HT-29 (cell line): ENCODE results near the gene CDS1. TPM values are rescaled to one million over a fixed set of nuclear protein-coding genes. Genes with fewer than 3 reads are reported as not detected.
"Not testable (repeated sequence)": the region's sequence is repeated elsewhere in the genome, so short reads cannot be mapped to it uniquely, and the experiment has no call there.

Experiments
- DNase-seq: peaks from one replicate; pipeline ENCODE4 v3.0.0-alpha.2; 2015; ENCODE audit warnings: low spot score
- total RNA-seq: library from RNA; depleted of rRNA; stranded (reverse); fragments of >200 nt; shearing (Covaris generic); gene quantifications from 2 replicates; pipeline ENCODE4 v1.2.3, GENCODE V29; 2014; rRNA removed

CDS1 gene
- total RNA-seq: 11.6 and 14.8 TPM in 2 replicates

DNA sequence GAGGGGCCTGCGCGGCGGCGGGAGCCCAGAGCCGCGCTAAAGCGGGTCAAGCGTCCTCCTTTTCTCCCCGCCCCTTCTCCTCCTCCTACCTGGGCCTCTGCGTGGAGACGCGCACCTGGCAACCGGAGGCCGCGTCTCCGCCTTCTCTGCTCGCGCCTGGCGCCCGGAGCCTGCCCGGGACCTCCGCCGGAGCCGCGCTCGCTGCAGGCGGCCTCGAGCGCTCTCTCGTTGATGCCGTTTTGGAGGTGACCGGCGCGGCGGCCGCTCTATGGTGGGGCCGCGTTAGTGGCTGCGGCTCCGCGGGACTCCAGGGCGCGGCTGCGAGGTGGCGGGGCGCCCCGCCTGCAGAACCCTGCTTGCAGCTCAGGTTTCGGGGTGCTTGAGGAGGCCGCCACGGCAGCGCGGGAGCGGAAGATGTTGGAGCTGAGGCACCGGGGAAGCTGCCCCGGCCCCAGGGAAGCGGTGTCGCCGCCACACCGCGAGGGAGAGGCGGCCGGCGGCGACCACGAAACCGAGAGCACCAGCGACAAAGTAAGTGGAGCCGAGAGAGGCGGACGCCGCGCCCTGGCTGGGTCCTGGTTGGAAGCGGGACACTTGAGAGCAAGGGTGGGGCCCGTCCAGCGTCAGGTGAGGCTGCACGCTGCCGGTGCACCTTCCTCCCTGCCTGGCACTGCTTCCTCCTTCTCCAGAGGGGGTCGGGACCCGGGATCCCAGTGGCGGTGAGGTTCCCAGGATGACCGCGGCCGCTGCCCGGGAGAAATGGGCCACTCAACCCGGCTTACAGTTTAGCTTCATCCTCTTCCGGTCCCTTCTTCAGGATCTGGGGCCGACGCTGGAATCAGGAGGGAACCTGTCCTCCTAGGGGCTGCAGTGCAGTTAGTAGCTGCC, at the start of gene CDS1:
CDS1 (plus strand) TSS at position 140 of the 888 bp plus-strand sequence; CDS start at position 415, 275 bp downstream.
- peak; percentile 69 for DNase-seq

DNA sequence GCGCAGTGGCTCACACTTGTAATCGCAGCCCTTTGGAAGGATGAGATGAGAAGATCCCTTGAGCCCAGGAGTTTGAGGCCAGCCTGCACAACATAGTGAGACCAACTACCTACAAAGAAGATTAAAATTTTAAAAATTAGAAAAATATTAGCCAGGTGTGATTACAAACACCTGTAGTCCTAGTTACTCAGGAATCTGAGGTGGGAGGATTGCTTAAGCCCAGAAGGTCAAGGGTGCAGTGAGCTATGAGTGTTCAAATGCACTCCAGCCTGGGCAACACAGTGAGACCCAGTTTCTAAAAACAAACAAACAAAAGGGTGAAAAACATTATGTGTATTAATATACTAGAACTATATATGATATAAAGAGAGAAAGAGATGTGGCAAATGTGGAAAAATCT, 47.0 kb upstream of the CDS1 start:
- DNase-seq: no peak

DNA sequence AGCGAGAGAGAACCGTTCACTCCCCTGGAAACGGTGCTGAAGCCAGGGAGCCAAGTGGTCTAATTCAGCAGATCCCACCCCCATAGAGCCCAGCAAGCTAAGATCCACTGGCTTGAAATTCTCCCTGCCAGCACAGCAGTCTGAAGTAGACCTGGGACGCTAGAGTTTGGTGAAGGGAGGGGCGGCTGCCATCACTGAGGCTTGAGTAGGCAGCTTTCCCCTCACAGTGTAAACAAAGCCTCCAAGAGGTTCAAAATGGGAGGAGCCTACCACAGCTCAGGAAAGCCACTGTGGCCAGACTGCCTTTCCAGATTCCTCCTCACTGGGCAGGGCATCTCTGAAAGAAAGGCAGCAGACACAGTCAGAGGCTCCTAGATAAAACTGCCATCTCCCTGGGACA, 37.8 kb upstream of the CDS1 start:
- DNase-seq: no peak

DNA sequence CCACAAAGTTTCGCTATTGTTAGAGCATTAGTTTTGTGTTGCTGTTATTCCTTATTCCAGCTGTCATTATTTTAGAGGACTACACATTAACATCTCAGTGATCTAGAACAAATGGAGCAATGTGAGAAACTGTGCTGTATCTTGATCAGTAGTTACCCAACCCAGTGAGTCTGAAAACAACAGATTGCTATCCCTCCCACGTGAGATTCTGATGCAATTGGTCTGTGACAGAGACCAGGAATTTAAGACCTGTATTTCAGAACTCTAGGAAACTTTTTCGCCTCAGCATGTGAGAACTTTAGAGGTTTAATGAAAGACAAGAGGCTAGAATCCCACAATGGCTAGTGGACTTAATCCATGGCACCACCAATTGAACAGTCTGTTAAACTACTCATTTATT, 35.7 kb upstream of the CDS1 start:
- DNase-seq: no peak

DNA sequence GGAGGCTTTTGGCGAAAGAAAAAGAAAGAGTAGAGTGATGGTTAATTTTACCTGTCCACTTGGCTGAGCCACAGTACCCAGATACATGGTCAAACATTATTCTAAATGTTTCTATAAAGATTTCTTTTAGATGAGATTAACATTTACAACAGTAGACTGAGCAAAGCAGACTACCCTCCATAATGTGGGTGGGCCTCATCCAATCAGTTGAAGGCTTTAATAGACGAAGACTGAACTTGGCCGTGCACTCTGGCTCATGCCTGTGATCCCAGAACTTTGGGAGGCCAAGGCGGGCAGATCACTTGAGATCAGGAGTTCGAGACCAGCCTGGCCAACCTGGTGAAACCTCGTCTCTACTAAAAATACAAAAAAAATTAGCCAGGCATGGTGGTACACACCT, 33.7 kb upstream of the CDS1 start:
- DNase-seq: not testable (repeated sequence)

DNA sequence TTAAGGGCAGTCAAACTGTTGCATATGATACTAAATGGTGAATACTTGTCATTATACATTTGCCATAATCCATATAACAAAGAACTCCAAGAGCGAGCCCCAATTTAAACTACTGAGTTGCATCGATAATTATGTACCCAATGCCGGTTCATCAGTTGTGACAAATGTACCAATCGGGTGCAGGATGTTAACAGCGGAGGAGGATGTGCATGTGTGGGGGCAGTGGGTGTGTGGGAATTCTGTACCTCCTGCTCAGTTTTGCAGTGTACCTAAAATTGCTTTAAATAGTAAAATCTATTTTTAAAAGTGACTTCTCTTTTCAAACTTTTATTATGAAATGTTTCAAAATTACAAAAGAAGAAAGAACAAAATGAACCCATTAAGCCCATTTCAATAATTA, 20.8 kb upstream of the CDS1 start:
- DNase-seq: no peak

DNA sequence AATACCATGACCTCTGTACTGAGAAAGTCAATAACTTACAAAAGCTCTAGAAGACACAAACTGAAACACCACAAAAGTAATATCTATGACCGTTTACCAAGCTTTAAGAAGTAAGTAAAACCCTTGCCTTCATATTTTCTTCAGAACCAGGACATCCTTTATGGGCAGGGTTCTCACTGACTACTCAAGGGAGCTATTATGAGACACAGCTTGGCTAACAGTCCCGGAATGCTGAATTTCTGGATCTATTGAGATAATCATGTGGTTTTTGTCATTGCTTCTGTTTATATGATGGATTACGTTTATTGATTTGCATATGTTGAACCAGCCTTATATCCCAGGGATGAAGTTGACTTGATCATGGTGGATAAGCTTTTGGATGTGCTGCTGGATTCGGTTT, 19.9 kb upstream of the CDS1 start:
- DNase-seq: no peak

DNA sequence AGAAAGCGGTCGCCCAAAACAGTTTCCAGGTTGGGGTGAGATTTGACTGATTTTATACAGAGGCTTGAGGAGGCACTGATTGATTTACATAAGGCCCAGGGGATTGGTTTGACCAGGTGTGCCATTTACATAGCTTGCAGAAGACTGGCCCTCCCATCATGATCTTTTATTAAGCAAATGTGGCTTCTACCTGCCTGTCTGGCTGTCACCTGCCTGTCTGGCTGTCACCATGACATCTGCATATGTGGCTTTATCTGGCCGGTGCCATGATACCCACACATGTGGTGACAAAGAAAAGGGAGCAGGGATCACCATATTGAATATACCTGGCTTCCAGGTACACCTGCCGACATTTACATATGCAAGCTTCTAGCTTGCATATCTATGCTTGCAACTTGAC, 17.0 kb upstream of the CDS1 start:
- no peak for DNase-seq

DNA sequence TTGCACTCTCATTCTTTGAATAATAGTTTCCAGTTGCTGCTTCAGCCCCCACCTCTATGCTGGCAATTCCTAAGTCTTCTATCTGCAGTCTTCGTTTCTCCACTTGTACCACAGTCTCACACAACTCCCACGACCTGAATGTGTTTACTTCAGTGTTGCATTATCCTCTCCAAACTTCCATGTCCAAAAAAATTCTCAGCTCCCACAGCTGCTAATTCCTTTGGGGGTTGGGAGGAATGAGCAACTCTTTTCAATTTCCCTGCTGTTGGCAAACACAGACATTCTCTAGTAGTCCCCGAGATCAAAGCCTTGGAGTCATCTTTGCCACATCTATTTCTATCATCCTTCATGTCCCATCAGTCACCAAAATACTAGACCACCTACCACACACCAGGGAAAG, 14.4 kb upstream of the CDS1 start:
- no peak for DNase-seq

DNA sequence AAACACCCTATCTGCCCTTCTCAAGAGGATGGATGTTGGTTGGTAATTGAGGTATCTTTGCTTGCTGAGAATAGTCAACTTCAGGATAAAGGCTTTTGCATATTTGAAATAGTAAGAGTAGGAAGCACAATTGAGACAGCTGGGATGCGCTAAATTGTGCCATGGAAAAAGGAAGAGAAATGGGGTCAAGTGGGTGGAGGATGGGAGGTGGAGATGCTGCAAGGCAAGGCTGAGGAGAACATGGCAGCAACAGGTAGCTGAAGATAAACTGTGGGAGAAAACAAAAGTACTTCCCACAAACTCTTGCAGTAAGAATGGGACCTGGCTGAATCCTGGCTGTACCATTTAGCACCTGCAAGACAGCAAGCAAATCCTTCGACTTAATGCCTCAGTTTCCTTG, 13.9 kb upstream of the CDS1 start:
- no peak for DNase-seq

DNA sequence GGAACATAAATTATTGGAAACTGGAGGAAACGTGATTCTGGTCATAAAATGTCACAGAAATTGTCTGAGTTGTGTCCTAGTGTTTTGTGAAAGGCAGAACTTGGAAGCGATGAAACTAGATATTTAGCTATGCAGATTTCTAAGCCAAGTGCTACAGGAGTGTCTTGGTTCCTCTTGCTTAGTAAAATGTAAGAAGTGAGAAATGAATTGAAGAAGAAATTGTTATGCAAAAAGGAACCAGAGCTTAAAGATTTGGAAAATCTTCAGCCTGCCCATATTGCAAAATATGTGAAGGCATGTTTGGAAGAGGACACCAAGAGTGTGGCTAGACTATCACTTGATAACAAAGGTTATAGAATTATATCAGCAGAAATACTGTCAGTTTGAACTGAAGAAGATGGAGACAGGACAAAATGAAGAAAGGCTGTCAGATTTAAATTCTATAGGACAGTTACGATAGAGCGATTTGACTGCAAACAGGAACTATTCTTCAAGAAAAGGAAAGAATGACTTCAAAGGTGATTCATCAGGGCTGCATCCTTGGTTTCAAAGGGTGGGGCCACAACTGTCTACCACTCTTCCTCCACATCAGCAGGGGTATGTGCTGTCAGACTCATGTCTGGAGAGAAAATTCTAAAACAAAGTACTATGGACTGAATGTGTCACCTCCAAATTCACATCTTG, 9.4 kb upstream of the CDS1 start:
- DNase-seq: no peak

DNA sequence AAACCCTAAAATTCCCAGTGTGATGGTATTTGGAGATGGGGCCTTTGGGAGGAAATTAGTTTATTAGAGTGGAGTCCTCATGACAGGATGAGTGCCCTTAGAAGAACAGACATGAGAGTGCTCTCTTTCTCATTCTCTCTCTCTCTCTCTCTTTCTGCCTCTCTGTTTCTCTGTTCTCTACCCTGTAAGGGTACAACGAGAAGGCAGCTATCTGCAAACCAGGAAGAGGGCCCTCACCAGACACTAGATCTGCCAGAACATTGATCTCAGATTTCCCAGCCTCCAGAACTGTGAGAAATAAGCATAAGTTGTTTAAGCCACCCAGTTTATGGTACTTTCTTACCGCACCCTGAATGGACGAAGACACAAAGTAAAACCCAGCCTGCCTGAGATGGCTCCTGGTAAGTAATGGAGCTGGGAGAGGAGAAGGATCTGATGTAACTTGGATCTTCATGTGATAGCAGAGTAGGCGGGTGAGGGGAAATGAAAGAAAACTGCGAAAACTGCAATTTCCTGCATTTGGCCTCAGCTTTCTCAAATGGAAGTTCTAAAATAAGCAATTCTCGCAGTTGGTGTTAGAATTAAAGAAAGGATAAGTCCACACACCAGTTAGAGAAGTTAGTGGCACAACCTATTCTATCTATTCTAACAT, 8.7 kb upstream of the CDS1 start:
- no peak for DNase-seq

DNA sequence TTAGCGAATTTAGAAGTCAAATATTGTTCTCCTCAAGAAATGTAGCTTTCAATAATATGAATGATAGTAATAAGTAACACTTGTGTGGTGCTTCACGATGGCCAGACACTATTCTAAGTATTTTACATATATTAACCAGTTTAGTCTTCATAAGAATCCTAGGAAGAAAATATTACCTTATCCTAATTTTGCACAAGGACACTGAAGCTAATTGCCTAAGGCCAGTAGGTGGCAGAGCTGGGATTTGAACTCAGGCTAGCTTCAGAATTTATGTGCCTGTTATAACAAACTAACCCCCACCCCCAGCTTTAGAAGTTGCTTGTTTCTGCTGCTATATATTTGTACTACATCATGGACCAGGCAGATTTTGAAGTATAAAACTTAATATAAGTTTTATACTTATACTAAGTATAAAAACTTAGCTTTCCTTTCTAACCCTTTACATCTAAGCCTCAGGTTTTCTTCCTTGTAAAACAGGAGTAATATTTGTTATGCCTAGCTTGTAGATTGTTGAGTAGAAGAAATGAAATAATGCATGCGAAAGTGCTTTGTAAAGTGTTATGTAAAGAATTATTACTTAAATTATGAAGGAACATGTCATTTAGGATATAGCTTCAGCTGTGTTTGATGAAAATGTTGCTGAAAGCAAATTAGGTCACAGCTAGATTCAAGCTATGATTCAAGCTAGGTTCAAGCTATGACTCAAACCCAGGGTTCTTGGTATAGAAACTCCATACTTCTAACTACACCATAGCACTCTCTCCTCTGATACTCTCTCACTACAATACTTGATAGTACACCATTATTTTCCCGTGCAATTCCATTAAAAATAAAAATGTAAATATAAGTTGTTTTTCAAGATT, 4.2 kb upstream of the CDS1 start:
- peak; percentile 62 for DNase-seq

DNA sequence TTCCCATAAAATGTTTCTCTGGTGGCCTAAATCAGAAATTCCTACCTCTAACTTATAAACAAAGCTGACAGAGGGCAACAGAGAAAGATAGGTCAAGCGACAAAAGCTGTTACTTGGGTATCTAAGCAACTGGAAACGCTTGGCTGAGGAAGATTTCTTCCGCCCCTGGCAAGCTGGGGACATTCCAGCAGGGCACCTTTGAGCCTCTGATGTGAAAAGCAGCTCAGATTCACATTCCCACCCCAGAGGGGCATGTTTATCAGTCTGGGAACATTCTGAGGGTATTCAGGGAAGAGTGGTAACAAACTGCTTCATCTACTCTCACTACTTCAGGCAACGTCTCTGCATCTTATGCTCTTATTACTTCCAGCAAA, 3.5 kb upstream of the CDS1 start:
- DNase-seq: no peak

DNA sequence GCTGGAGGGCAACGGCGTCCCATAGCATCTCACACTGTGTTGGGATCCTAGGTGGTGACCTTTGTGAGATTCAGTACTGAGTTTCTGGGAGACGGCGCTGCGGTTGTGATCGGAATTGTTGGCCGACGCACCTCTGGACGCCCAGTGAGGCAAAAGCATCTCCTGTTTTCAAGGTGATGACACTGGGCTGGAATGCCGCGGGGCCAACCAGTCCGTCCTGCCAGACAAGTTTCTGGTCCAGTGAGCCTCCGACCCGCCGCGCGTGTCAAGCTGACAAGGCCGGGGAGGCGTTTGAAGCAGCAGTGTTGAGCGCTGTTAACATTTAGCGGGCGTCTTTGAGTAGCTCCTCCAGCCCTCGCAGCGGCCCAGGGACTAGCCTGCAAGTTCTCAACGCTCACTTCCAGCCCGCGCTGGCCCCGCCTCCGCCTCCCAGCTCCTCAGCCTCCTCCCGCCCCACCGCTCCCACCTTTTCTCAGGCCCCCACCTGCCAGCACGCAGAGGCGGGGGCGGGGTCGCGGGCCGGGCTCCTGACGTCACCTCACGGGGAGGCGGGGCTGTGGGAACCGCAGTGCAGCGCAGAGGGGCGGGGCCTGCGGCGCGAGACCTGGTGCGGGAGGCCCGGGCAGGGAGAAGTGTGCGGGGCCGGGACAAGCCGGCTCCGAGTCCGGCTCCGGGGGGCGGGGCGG, 482 bp upstream of the CDS1 start:
- peak; percentile 94 for DNase-seq

DNA sequence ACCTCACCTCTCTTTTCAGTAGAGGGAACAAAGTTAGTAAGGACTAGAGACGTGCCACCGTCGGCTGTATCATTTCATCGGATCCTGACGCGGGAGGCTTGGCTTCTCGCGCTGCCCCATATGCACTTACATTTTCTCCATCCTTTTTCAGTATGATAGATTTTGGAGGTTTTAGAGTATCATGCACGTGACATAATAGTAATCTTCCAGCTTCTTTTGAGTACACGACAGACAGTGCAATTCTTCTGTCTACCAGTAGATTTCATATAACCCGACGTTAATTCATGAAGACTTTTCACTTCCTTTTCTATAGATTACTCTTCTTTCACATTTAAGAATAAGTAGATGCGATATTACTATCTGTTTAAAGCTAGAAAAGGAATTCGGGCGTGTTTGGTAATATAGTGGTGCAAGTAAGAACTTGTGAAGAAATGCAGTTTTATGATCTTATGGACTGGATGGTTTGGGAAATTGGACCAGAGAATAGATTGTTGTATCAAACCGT, 1.0 kb downstream of the CDS1 start:
- peak; percentile 62 for DNase-seq

DNA sequence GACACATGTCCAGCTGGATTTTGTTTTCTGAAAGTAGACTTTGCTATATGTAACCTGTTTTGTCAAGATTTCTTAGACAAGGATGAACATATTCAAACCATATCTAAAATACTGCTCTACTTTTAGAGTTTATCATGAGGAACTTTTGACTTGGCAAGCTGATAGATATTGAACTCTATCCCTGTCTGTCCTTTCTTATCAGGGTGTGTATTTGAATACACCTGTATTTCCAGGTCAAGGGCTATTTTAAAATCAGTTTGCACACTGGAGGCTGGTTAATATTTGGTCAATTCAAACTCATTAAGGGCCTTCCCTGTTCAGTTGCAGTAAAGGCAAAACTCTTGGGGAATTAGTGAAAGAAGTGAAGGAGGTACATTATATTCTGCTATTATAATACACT, 2.3 kb downstream of the CDS1 start:
- peak; percentile 24 for DNase-seq

DNA sequence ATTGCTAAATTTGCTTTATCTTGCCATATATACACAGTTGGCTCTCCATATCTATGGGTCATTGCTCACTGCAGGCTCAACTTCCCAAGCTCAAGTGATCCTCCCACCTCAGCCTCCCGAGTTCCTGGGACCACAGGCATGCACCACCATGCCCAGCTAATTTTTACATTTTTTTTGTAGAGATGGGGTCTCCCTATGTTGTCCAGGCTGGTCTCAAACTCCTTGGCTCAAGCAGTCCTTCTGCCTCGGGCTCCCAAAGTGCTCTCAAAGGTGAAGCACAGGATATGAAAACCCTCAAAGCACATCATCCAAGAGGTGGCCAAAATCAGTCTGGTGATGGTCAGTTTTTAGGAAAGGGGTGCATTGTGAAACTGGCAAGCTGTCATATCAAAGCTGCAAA, 11.8 kb downstream of the CDS1 start:
- DNase-seq: no peak

DNA sequence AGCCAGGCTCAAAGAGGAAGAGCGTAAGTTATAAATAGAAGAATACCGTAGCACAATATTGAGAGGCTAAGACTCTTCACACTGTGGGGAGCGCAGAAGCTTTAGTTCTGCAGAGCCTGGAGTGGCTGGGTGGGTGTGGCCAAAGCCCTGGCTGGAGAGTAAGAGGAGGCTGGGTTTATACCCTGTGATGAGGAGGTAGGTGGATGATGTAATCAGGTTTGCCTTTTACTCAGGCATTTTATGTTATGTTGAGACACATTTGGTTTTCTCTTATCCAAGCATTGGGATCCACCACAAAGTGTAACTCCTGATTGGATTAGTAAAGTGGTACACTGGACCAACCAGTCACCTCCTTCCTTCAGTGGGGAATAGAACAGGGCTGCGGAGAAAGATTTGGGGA, 13.9 kb downstream of the CDS1 start:
- no peak for DNase-seq

DNA sequence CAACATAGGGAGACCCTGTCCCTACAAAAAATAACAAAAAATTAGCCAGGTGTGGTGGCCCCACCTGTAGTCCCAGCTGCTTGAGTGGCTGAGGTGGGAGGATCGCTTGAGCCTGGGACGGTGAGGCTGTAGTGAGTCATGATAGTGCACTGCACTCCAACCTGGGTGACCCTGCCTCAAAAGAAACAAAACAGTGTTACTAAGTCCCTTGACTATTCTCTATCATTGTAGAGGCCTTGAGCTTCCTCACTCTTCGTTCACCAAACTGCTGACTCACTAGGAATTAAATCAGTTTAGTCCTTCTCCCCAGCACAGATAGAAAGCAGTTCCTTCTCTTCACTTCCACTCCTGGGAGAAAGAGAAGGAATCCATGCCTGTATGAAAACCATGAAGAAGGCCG, 14.5 kb downstream of the CDS1 start:
- no peak for DNase-seq

DNA sequence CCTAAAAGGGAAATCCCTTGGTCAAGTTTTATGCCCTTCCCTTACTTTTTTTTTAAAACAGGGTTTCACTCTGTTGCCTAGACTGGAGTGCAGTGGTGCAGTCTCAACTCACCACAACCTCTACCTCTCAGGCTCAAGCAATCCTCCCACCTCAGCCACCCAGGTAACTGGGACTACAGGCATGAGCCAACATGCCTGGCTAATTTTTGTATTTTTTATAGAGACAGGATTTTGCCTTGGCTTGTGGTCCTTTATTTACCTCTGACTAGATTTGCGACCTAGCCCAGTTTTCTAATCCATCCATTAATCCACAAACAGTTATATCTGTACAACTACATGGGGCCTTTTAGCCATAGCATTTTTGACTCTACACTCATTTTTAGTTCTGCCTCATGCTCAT, 23.7 kb downstream of the CDS1 start:
- DNase-seq: no peak
